Panc1 (cell line): Measurements from ENCODE around the gene POFUT1. TPM values are rescaled to one million over a fixed set of nuclear protein-coding genes. Genes with fewer than 3 reads are reported as not detected.

Experiments
- ATAC-seq: fragments of 200-7000 bp; cut with Tn5 transposase; 2 replicates; pipeline ENCODE4 v1.9.1; 2020; ENCODE audit warnings: mild to moderate bottlenecking, moderate library complexity
- Bru-seq: library from RNA; stranded (reverse); fragments of 400-500 nt; gene quantifications from one replicate; lab custom pipeline; 2021; lab: Mats Ljungman, UMichigan
- BruChase-seq, 2 experiments: library from RNA; stranded (reverse); fragments of 400-500 nt; gene quantifications; one replicate each; lab custom pipeline; 2021; lab: Mats Ljungman, UMichigan
- BruUV-seq: library from RNA; stranded (reverse); fragments of 400-500 nt; replicated peaks from 2 replicates; lab custom pipeline; 2021; lab: Mats Ljungman, UMichigan
- CTCF ChIA-PET: fragments of 300-600 bp; sonication (Branson Sonifier 250); formaldehyde crosslinking; loops from one replicate; lab custom pipeline; 2022; ENCODE audit warnings: antibody characterized with exemption; lab: Charles Lee
- POLR2A ChIA-PET: fragments of 300-600 bp; sonication (Branson Sonifier 250); formaldehyde crosslinking; loops from one replicate; lab custom pipeline; 2022; ENCODE audit warnings: antibody characterized with exemption; lab: Charles Lee
- DNase-seq: peaks from one replicate; pipeline ENCODE4 v3.0.0-alpha.2; 2010; ENCODE audit warnings: low read depth, low spot score
- H3K27ac ChIP-seq: 2 replicates; pipeline ENCODE4 v1.5.1; 2011; ENCODE audit warnings: mild to moderate bottlenecking, low read length, inconsistent platforms
- H3K27me3 ChIP-seq: fragments of 200-500 bp; sonication (Bioruptor generic); 2 replicates; pipeline ENCODE4 v1.6.0; 2014; ENCODE audit warnings: low read length, inconsistent platforms; ENCODE audit not compliant: control insufficient read depth, insufficient read depth
- H3K36me3 ChIP-seq: fragments of 200-500 bp; sonication (Bioruptor generic); 2 replicates; pipeline ENCODE4 v1.5.1; 2014; ENCODE audit warnings: inconsistent platforms, mild to moderate bottlenecking, low read length, moderate library complexity; ENCODE audit not compliant: control insufficient read depth, insufficient read depth
- H3K4me1 ChIP-seq: 2 replicates; pipeline ENCODE4 v1.5.1; 2011; ENCODE audit warnings: inconsistent platforms, mild to moderate bottlenecking, low read length, moderate library complexity; ENCODE audit not compliant: control insufficient read depth, insufficient read depth
- H3K4me3 ChIP-seq, 2 experiments: 2 replicates each; pipeline ENCODE4 v1.5.1; 2011 to 2012; ENCODE audit warnings: low read depth in 2 of 2, low read length in 2 of 2, mild to moderate bottlenecking in 2 of 2, inconsistent platforms in 1 of 2, moderate library complexity in 1 of 2
- H3K9me3 ChIP-seq: fragments of 200-500 bp; sonication (Bioruptor generic); 2 replicates; pipeline ENCODE4 v1.5.1; 2014; ENCODE audit warnings: low read depth, mild to moderate bottlenecking, inconsistent platforms, low read length, moderate library complexity; ENCODE audit not compliant: control insufficient read depth, insufficient read depth
- POLR2AphosphoS5 ChIP-seq: IDR thresholded peaks from 2 replicates; pipeline ENCODE4 v1.6.1; 2012; ENCODE audit warnings: mild to moderate bottlenecking, low read depth, low read length, moderate library complexity
- SIN3A ChIP-seq: IDR thresholded peaks from 2 replicates; pipeline ENCODE4 v1.6.1; 2012; ENCODE audit warnings: low read depth, mild to moderate bottlenecking, low read length, moderate library complexity, borderline replicate concordance; ENCODE audit not compliant: insufficient read depth
- TCF7L2 ChIP-seq: IDR thresholded peaks from 2 replicates; pipeline ENCODE4 v1.6.1; 2011; ENCODE audit warnings: mild to moderate bottlenecking, low read depth, low read length, inconsistent platforms
- in situ Hi-C: cut with HindIII; loops from 2 replicates; pipeline ENCODE4 v1.10.0; 2016; ENCODE audit warnings: low sequenced_read_pairs, low pct_unique_long_range_greater_than_20kb
- intact Hi-C: fragments of 100-400 bp; cut with micrococcal nuclease; formaldehyde crosslinking; loops from one replicate; pipeline ENCODE4 v1.10.0; 2022; ENCODE audit not compliant: unreplicated experiment
- long read RNA-seq: library from polyadenylated mRNA; unstranded; transcript quantifications from one replicate; pipeline ENCODE4 v2.0.0, GENCODE V29; 2021; ENCODE audit not compliant: unreplicated experiment
- polyA plus RNA-seq: library from polyadenylated mRNA; unstranded; fragments of >200 nt; gene quantifications from one replicate; pipeline ENCODE4 v1.2.1, GENCODE V29; 2012; ENCODE audit warnings: missing spikeins; ENCODE audit not compliant: insufficient read length
- total RNA-seq: library from RNA; stranded (reverse); gene quantifications from one replicate; pipeline ENCODE4 v1.2.1, GENCODE V29; 2021; ENCODE audit not compliant: unreplicated experiment
- TF ChIP-seq, protein P1 (sequence below): fragments of 450-650 bp; IDR thresholded peaks from 2 replicates; pipeline ENCODE4 v1.5.1; 2017; ENCODE audit warnings: mild to moderate bottlenecking
- TF ChIP-seq, protein P2 (sequence below), 2 experiments: IDR thresholded peaks; 2 replicates each; pipeline ENCODE4 v1.6.1; 2011 to 2012; ENCODE audit warnings: low read depth in 2 of 2, control low read depth in 1 of 2, low read length in 1 of 2, mild to moderate bottlenecking in 1 of 2, moderate library complexity in 1 of 2; ENCODE audit not compliant: insufficient read depth in 1 of 2

POFUT1 gene
- total RNA-seq (138 TPM), Bru-seq, nascent RNA (percentile 89 among the genes with signal in this experiment), BruChase-seq, experiment 1, labeled RNA remaining after a 2-hour chase (percentile 93 among the genes with signal in this experiment), BruChase-seq, experiment 2, labeled RNA remaining after a 6-hour chase (percentile 97 among the genes with signal in this experiment)
- polyA plus RNA-seq, result 109 TPM
- long read RNA-seq, full-length matches to known transcripts, result 148 of 339 reads
- long read RNA-seq, partial matches to known transcripts, result 27 of 339 reads
- long read RNA-seq, other reads (novel, unspliced or antisense), result 164 of 339 reads

DNA sequence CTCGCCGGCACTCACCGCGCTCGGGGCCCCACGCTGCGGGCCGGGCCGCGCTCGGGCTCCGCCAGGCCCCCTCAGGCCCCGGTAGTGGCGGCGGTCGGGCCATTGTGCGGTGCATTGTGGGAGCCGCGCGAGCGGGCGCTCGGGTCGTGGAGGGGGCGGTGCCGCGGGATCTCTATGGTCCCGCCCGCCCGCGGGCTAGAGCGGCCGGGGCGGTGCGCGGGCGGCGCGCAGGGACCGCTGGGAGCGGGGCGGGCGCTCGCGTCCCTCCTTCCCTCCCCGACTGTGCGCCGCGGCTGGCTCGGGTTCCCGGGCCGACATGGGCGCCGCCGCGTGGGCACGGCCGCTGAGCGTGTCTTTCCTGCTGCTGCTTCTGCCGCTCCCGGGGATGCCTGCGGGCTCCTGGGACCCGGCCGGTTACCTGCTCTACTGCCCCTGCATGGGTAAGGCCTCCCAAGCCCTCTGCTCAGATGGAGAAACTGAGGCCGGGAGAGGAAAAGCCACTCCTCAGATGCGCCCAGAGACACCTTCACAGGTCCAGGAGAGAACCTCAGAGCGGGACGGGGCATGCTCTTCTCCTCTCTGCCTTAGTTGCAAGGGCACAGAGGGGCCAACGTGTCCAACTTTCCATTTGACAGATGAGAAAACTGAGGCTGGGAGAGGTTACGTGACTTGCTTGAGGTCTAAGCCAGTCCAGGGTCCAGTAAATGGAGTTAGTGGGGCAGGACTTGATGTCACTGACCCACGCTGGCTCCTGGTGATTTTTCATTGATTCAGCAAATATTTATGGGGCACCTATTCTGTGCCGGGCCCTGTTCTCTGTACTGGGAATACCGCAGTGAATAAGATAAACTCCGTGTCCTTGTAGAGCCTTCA lies at the start of gene POFUT1, which contains the start of gene PLAGL2:
TSS of gene POFUT1 (plus strand) at position 255 of the 873 bp plus-strand sequence. CDS start at position 317, 62 bp downstream.
TSS of gene PLAGL2 (minus strand) at position 118 of the 873 bp plus-strand sequence. CDS start 5,565 bp downstream, outside the sequence.
- in situ Hi-C loops (no loop called here), intact Hi-C loops (no loop called here)
- ChIA-PET POLR2A (interaction anchor here (0.6 kb wide), 2 partner anchors 34 to 181 kb away, joined by 3 to 8 read pairs; no protein-coding TSS in a partner anchor), CTCF (interaction anchor here (0.6 kb wide), 1 partner anchor 181 kb away, joined by 3 read pairs; no protein-coding TSS in a partner anchor)
- DNase-seq (peak; percentile 32), ATAC-seq (peak; percentile 99)
- Histone ChIP-seq H3K4me1 (peaks cover 36% of the 10 kb centered on the region), H3K9me3 (no peaks in the 10 kb centered on the region), H3K36me3 (peaks cover 7% of the 10 kb centered on the region; the same call in 1 of the 2 replicates), H3K4me3 (peak within 1 kb of the TSS; percentile 66 to 100), H3K27ac (peak within 1 kb of the TSS; percentile 93), H3K27me3 (no peaks in the 10 kb centered on the region)
- BruUV-seq, result TSS peak; percentile 73
- TF ChIP-seq POLR2AphosphoS5, result peak; percentile 94
- TF ChIP-seq TCF7L2, result peak; percentile 24; the same call in 1 of the 2 replicates
- TF ChIP-seq SIN3A, result peak; percentile 61; the same call in 1 of the 2 replicates
- TF ChIP-seq, protein P1, sequence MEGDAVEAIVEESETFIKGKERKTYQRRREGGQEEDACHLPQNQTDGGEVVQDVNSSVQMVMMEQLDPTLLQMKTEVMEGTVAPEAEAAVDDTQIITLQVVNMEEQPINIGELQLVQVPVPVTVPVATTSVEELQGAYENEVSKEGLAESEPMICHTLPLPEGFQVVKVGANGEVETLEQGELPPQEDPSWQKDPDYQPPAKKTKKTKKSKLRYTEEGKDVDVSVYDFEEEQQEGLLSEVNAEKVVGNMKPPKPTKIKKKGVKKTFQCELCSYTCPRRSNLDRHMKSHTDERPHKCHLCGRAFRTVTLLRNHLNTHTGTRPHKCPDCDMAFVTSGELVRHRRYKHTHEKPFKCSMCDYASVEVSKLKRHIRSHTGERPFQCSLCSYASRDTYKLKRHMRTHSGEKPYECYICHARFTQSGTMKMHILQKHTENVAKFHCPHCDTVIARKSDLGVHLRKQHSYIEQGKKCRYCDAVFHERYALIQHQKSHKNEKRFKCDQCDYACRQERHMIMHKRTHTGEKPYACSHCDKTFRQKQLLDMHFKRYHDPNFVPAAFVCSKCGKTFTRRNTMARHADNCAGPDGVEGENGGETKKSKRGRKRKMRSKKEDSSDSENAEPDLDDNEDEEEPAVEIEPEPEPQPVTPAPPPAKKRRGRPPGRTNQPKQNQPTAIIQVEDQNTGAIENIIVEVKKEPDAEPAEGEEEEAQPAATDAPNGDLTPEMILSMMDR, result no peak

DNA sequence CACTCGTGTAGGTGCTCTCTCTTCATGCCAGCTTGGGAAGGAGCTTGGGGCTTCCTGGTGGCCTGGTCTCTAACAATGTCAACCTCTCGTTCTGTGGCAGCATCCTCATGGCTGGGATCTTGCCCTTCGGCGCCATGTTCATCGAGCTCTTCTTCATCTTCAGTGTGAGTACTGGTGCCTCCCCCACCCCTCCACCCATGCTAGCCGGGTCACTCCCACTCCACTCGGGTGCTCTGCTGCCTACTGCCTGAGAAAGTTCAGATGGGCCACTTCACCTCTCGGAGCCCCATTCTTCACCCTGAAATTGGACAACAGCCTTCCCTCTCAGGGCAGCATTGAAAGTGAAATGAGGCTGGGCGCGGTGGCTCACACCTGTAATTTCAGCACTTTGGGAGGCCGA lies 49.3 kb upstream of the POFUT1 start:
- in situ Hi-C loops (no loop called here), intact Hi-C loops (no loop called here)
- H3K36me3 ChIP-seq, result peaks cover 43% of the 10 kb centered on the region
- H3K9me3 ChIP-seq, result no peaks in the 10 kb centered on the region
- no peak overlapping the region for H3K27ac ChIP-seq
- H3K4me1 ChIP-seq, result peaks cover 8% of the 10 kb centered on the region
- CTCF ChIA-PET, result no interaction called here
- no peak for ATAC-seq
- H3K27me3 ChIP-seq, result no peaks in the 10 kb centered on the region
- BruUV-seq, result no TSS peak
- DNase-seq, result no peak
- TF ChIP-seq TCF7L2 (no peak), POLR2AphosphoS5 (no peak), SIN3A (no peak)
- TF ChIP-seq, protein P1, result no peak
- TF ChIP-seq, protein P2, sequence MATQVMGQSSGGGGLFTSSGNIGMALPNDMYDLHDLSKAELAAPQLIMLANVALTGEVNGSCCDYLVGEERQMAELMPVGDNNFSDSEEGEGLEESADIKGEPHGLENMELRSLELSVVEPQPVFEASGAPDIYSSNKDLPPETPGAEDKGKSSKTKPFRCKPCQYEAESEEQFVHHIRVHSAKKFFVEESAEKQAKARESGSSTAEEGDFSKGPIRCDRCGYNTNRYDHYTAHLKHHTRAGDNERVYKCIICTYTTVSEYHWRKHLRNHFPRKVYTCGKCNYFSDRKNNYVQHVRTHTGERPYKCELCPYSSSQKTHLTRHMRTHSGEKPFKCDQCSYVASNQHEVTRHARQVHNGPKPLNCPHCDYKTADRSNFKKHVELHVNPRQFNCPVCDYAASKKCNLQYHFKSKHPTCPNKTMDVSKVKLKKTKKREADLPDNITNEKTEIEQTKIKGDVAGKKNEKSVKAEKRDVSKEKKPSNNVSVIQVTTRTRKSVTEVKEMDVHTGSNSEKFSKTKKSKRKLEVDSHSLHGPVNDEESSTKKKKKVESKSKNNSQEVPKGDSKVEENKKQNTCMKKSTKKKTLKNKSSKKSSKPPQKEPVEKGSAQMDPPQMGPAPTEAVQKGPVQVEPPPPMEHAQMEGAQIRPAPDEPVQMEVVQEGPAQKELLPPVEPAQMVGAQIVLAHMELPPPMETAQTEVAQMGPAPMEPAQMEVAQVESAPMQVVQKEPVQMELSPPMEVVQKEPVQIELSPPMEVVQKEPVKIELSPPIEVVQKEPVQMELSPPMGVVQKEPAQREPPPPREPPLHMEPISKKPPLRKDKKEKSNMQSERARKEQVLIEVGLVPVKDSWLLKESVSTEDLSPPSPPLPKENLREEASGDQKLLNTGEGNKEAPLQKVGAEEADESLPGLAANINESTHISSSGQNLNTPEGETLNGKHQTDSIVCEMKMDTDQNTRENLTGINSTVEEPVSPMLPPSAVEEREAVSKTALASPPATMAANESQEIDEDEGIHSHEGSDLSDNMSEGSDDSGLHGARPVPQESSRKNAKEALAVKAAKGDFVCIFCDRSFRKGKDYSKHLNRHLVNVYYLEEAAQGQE (IDR thresholded peaks at IDR 0.05; ENCODE audit: insufficient read depth in 1 of 2, low read depth in 2 of 2, low read length in 1 of 2), result no peak
- POLR2A ChIA-PET, result interaction anchor here (0.5 kb wide), 1 partner anchor 130 kb away, joined by 4 read pairs; no protein-coding TSS in a partner anchor
- no peak overlapping the region for H3K4me3 ChIP-seq
